ENCODE measurements around the gene SGSM1.

SGSM1 gene

GRCh38 chr22:24920029-24920428 lies 114.0 kb downstream of the SGSM1 start:
- DNase-seq, result no peak

- no peak for DNase-seq
Measured at GRCh38 chr22:24925586-24926427, 119.8 kb downstream of the SGSM1 start.

- DNase-seq, result no peak
Measured at GRCh38 chr22:24926428-24926725, 120.4 kb downstream of the SGSM1 start.

- no peak for DNase-seq
Measured at GRCh38 chr22:24926849-24927579, 121.0 kb downstream of the SGSM1 start.

GRCh38 chr22:24928322-24928721 lies 122.3 kb downstream of the SGSM1 start:
- no peak for DNase-seq

- no peak for DNase-seq
Measured at GRCh38 chr22:24930678-24931077, 124.7 kb downstream of the SGSM1 start.

- DNase-seq, result no peak
Measured at GRCh38 chr22:24935771-24936483, 129.9 kb downstream of the SGSM1 start.

GRCh38 chr22:24937114-24937513 lies 131.1 kb downstream of the SGSM1 start:
- no peak for DNase-seq

GRCh38 chr22:24938741-24939341 lies 132.8 kb downstream of the SGSM1 start:
- no peak for DNase-seq

GRCh38 chr22:24942301-24942700 lies 136.3 kb downstream of the SGSM1 start:
- DNase-seq, result no peak

- no peak for DNase-seq
Measured at GRCh38 chr22:24944217-24944937, 138.4 kb downstream of the SGSM1 start.

GRCh38 chr22:24945430-24945829 lies 139.4 kb downstream of the SGSM1 start:
- no peak for DNase-seq

GRCh38 chr22:24947383-24947782 lies 141.4 kb downstream of the SGSM1 start:
- no peak for DNase-seq

- no peak for DNase-seq
Measured at GRCh38 chr22:24947881-24948280, 141.9 kb downstream of the SGSM1 start.

- DNase-seq, result no peak
Measured at GRCh38 chr22:24948356-24949202, 142.6 kb downstream of the SGSM1 start.

GRCh38 chr22:24950272-24950902 lies 144.4 kb downstream of the SGSM1 start:
- no peak for DNase-seq

GRCh38 chr22:24951942-24952836 lies 146.2 kb downstream of the SGSM1 start, which contains the start of gene KIAA1671:
Gene KIAA1671, plus strand, starts transcription at chr22:24952716. Its CDS starts 75,284 bp downstream, at chr22:25028000.
- peak; percentile 84 for DNase-seq

GRCh38 chr22:24952837-24953383 lies 146.9 kb downstream of the SGSM1 start:
- DNase-seq, result no peak

- no peak for DNase-seq
Measured at GRCh38 chr22:24953384-24954113, 147.5 kb downstream of the SGSM1 start.

Measured in left hindlimb (tissue), 1 donor.